A673 (cell line): Measurements from ENCODE around the gene IGF2BP1. TPM values are rescaled to one million over a fixed set of nuclear protein-coding genes. Genes with fewer than 3 reads are reported as not detected.
A peak's percentile ranks its signal among the peaks of the same experiment; 100 is the strongest.

Source experiments
- BruUV-seq: library from RNA; stranded (reverse); fragments of 400-500 nt; replicated peaks from 2 replicates; lab custom pipeline; 2021; lab: Mats Ljungman, UMichigan
- CTCF ChIA-PET: fragments of 300-600 bp; sonication (Branson Sonifier 250); formaldehyde crosslinking; loops from one replicate; lab custom pipeline; 2022; ENCODE audit warnings: antibody characterized with exemption; lab: Charles Lee
- POLR2A ChIA-PET: fragments of 300-600 bp; sonication (Branson Sonifier 250); formaldehyde crosslinking; loops from one replicate; lab custom pipeline; 2022; ENCODE audit warnings: antibody characterized with exemption; ENCODE audit not compliant: low non-redundant PET; lab: Charles Lee
- DNase-seq: peaks from one replicate; pipeline ENCODE4 v3.0.0-alpha.2; 2015; ENCODE audit warnings: low spot score
- H3K27ac ChIP-seq: fragments of 200-600 bp; sonication (generic); 2 replicates; pipeline ENCODE4 v1.5.1; 2016; ENCODE audit warnings: mixed run types, low read depth, mild to moderate bottlenecking, mixed read lengths, antibody characterized with exemption, low read length; ENCODE audit not compliant: poor library complexity, severe bottlenecking
- H3K27me3 ChIP-seq: fragments of 200-600 bp; sonication (generic); replicated peaks from 2 replicates; pipeline ENCODE4 v1.6.1; 2017; ENCODE audit warnings: mixed run types, low read depth, mild to moderate bottlenecking, mixed read lengths, antibody characterized with exemption, low read length; ENCODE audit not compliant: insufficient read depth, poor library complexity
- H3K36me3 ChIP-seq: fragments of 200-600 bp; sonication (generic); 2 replicates; pipeline ENCODE4 v1.6.1; 2016; ENCODE audit warnings: mixed run types, mild to moderate bottlenecking, mixed read lengths, antibody characterized with exemption, low read length; ENCODE audit not compliant: insufficient read depth, poor library complexity, severe bottlenecking
- H3K4me1 ChIP-seq: fragments of 200-600 bp; sonication (generic); 2 replicates; pipeline ENCODE4 v1.6.1; 2017; ENCODE audit warnings: mixed run types, mild to moderate bottlenecking, mixed read lengths, antibody characterized with exemption, low read length; ENCODE audit not compliant: insufficient read depth, poor library complexity, severe bottlenecking
- H3K4me3 ChIP-seq: fragments of 200-600 bp; sonication (generic); 2 replicates; pipeline ENCODE4 v1.5.1; 2016; ENCODE audit warnings: low read depth, mixed run types, mild to moderate bottlenecking, mixed read lengths, low read length; ENCODE audit not compliant: poor library complexity, severe bottlenecking
- H3K9me3 ChIP-seq: fragments of 200-600 bp; sonication (generic); 2 replicates; pipeline ENCODE4 v1.6.1; 2016; ENCODE audit warnings: mixed run types, low read depth, mild to moderate bottlenecking, mixed read lengths, antibody characterized with exemption, low read length; ENCODE audit not compliant: poor library complexity, severe bottlenecking
- EZH2 ChIP-seq: fragments of 200-600 bp; sonication (generic); IDR thresholded peaks from 2 replicates; pipeline ENCODE4 v1.6.1; 2017; ENCODE audit warnings: borderline replicate concordance, low read depth, mild to moderate bottlenecking, mixed read lengths, antibody characterized with exemption, low read length; ENCODE audit not compliant: poor library complexity, severe bottlenecking
- intact Hi-C: fragments of 100-400 bp; cut with micrococcal nuclease; formaldehyde crosslinking; loops from one replicate; pipeline ENCODE4 v1.10.0; 2022; ENCODE audit not compliant: unreplicated experiment
- total RNA-seq: library from RNA; stranded (reverse); gene quantifications from 2 replicates; pipeline ENCODE4 v1.2.3, GENCODE V29; 2021
- TF ChIP-seq, protein P1 (sequence below): fragments of 300-800, 200-600 bp; sonication (generic); conservative IDR thresholded peaks from 2 replicates; pipeline ENCODE4 v1.5.1; 2017; ENCODE audit warnings: low read depth, mild to moderate bottlenecking, antibody characterized with exemption, low read length, moderate library complexity, mixed read lengths

Gene IGF2BP1
- total RNA-seq, 1 experiment from 2014 or later, result 517 TPM

- Histone ChIP-seq H3K4me3 (no peak overlapping the region), H3K27me3 (no peaks in the 10 kb centered on the region), H3K4me1 (peaks cover 16% of the 10 kb centered on the region), H3K27ac (no peak overlapping the region), H3K9me3 (no peaks in the 10 kb centered on the region), H3K36me3 (no peaks in the 10 kb centered on the region)
- peak; percentile 56 for DNase-seq
- TF ChIP-seq, protein P1, sequence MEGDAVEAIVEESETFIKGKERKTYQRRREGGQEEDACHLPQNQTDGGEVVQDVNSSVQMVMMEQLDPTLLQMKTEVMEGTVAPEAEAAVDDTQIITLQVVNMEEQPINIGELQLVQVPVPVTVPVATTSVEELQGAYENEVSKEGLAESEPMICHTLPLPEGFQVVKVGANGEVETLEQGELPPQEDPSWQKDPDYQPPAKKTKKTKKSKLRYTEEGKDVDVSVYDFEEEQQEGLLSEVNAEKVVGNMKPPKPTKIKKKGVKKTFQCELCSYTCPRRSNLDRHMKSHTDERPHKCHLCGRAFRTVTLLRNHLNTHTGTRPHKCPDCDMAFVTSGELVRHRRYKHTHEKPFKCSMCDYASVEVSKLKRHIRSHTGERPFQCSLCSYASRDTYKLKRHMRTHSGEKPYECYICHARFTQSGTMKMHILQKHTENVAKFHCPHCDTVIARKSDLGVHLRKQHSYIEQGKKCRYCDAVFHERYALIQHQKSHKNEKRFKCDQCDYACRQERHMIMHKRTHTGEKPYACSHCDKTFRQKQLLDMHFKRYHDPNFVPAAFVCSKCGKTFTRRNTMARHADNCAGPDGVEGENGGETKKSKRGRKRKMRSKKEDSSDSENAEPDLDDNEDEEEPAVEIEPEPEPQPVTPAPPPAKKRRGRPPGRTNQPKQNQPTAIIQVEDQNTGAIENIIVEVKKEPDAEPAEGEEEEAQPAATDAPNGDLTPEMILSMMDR, result no peak
- no peak for TF ChIP-seq EZH2
- ChIA-PET POLR2A (no interaction called here), CTCF (no interaction called here)
- no TSS peak for BruUV-seq
- intact Hi-C loops, result no loop called here
These were observed 23.4 kb upstream of the IGF2BP1 start for GRCh38 chr17:48973806-48974205.

DNA sequence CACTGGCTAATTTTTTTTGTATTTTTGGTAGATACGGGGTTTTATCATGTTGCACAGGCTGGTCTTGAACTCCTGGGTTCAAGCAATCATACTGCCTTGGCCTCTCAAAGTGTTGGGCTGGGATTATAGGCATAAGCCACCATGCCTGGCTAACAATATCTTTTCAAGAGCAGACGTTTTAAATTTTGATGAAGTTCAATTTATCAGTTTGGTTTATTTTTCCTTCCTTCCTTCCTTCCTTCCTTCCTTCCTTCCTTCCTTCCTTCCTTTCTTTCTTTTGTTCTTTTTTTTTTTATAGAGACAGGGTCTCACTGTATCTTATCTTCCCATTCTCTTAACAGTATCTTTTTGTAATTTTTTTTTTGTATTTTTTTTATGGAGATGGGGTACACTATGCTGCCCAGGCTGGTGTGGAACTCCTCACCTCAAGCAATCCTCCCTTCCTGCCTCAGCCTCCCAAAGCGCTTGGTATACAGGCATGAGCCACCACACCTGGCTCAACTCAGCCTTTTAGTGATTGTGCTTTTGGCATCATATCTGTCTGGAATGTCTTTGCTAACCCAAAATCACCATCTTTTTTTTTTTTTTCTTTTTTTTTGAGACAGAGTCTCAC lies 15.2 kb upstream of the IGF2BP1 start:
- no peaks in the 10 kb centered on the region for H3K36me3 ChIP-seq
- H3K27ac ChIP-seq, result peak overlapping the region; percentile 90
- H3K27me3 ChIP-seq, result no peaks in the 10 kb centered on the region
- peaks cover 23% of the 10 kb centered on the region for H3K4me1 ChIP-seq
- no peak for TF ChIP-seq EZH2
- TF ChIP-seq, protein P1, result no peak
- no peaks in the 10 kb centered on the region for H3K9me3 ChIP-seq
- no peak overlapping the region for H3K4me3 ChIP-seq
- DNase-seq, result peak; percentile 91
- ChIA-PET CTCF (no interaction called here), POLR2A (interaction anchor here (0.7 kb wide), 3 partner anchors 22 to 1172 kb away, joined by 4 to 10 read pairs (median 9); no protein-coding TSS in a partner anchor)
- BruUV-seq, result no TSS peak
- intact Hi-C loops, result loop anchor here (5.0 to 10.0 kb wide), 2 partner anchors 245 to 523 kb away; no protein-coding TSS in a partner anchor

DNA sequence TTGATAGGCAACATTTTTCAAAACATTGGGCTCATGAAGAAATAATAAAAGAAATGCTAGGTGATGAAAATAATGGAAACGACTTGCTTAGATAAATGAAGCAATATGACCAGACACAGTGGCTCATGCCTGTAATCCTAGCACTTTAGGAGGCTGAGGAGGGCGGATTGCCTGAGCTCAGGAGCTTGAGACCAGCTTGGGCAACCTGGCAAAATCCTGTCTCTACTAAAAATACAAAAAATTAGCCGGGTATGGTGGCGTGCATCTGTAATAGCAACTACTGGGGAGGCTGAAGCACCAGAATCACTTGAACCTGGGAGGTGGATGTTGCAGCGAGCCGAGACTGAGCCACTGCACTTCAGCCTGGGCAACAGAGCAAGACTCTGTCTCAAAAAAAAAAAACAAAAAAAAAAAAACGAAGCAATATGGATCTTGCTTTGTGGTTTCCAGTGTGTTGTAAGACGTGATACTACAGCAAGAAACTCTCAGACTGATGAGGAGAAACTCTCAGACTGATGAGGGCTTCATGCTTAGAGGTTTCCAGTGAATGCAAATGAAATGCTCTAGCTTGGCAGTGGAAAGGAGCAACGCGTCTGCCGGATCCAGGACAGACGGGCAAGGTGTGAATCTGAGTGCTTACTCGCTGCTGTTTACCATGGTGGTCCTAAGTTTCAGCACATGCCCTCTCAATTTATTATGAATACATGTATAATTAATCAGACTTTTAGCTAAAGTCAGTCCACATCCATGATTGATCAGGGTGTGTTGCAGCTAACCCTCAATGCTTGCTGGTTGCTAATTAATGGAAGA lies 11.5 kb upstream of the IGF2BP1 start:
- no peak for DNase-seq
- H3K4me1 ChIP-seq, result peaks cover 42% of the 10 kb centered on the region
- no peak overlapping the region for H3K4me3 ChIP-seq
- intact Hi-C loops, result loop anchor here (10.0 kb wide), 1 partner anchor 519 kb away; no protein-coding TSS in a partner anchor
- H3K9me3 ChIP-seq, result no peaks in the 10 kb centered on the region
- peak overlapping the region; percentile 34 for H3K27ac ChIP-seq
- H3K27me3 ChIP-seq, result no peaks in the 10 kb centered on the region
- TF ChIP-seq, protein P1, result no peak
- TF ChIP-seq EZH2, result no peak
- no peaks in the 10 kb centered on the region for H3K36me3 ChIP-seq
- ChIA-PET CTCF (interaction anchor here (1.2 kb wide), 1 partner anchor 47 kb away, joined by 4 read pairs; no protein-coding TSS in a partner anchor), POLR2A (no interaction called here)
- no TSS peak for BruUV-seq
